Measurements from ENCODE around the gene DMPK.

DMPK gene

DNA sequence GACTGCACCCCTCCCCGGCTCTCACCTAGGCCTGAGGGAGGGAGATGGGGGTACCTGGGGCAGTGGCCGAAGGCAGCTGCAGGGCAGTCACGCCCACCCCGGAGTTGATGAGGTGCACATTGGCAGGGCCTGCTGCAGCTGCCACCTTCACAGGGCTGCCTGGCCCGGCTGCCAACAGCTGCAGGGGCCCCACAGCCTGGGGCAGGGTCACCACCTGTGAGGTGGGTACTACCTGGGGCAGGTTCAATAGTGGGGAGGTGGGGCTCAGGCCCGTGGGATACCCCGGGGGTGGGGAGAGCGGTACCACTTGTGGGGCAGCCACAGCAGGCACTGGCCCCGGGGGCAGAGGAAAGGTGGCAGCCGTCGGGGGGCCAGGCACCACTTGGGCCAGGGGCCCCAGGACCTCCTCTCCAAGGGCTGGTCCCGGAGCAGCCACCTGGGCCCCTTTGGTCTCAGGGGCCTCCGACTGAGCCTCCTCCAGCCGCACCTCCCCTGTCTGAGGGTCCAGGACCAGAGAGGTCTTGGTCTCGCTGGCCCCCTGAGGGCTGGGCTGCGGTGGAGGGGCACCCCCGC, 15.9 kb downstream of the DMPK start:
- POLR2A ChIA-PET = interaction anchor here (4.4 kb wide), 2 partner anchors 49 to 74 kb away, joined by 46 to 52 read pairs; partner anchors contain the start of genes QPCTL and SNRPD2
- CTCF ChIA-PET = interaction anchor here (1.6 kb wide), 1 partner anchor 73 kb away, joined by 4 read pairs; the partner anchor contains the start of gene QPCTL
- no peak for DNase-seq (ENCODE audit: extremely low spot score)
- TF ChIP-seq CTBP1 (IDR thresholded peaks at IDR 0.05; ENCODE audit: borderline replicate concordance) (no peak), HDGF (IDR thresholded peaks at IDR 0.05; ENCODE audit: borderline replicate concordance) (no peak), TARDBP (IDR thresholded peaks at IDR 0.05) (no peak), LEF1 (IDR thresholded peaks at IDR 0.05; ENCODE audit: borderline replicate concordance) (no peak), ARNT (IDR thresholded peaks at IDR 0.05) (no peak)

DNA sequence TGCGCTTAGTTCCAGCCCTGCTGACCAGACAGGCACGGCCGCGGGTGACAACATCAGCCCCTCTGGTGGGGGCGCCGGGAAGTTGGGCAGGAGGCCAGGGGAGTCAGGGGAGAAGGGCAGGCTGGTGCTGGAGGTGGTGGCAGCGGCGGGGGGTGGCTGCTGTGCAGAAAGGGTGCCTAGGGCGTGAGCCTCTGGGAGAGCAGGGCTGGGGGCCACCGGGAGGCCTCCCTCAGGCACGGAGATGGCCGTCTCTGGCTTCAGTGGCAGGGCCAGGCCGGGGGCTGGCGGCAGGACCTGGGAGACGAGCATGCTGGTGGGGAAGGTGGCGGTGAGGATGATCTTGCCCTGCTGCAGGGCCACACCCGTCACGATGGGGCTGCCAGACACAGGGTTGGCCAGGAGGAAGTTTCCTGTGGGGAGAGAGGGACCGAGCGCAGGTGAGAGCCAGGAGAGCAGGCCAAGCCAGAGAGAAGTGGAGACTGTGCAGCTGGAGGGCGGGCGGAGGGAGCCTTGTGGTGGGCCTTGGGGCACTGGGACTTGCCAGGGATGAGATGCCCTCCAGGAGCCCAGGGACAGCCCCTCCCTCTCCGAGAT, 16.5 kb downstream of the DMPK start:
- no peak for TF ChIP-seq SP1 (IDR thresholded peaks at IDR 0.05)
- no peak for DNase-seq (ENCODE audit: extremely low spot score)
- POLR2A ChIA-PET = interaction anchor here (0.9 to 1.4 kb wide), 2 partner anchors 49 to 73 kb away, joined by 3 to 11 read pairs; partner anchors contain the start of genes QPCTL and SNRPD2
- CTCF ChIA-PET = no interaction called here

DNA sequence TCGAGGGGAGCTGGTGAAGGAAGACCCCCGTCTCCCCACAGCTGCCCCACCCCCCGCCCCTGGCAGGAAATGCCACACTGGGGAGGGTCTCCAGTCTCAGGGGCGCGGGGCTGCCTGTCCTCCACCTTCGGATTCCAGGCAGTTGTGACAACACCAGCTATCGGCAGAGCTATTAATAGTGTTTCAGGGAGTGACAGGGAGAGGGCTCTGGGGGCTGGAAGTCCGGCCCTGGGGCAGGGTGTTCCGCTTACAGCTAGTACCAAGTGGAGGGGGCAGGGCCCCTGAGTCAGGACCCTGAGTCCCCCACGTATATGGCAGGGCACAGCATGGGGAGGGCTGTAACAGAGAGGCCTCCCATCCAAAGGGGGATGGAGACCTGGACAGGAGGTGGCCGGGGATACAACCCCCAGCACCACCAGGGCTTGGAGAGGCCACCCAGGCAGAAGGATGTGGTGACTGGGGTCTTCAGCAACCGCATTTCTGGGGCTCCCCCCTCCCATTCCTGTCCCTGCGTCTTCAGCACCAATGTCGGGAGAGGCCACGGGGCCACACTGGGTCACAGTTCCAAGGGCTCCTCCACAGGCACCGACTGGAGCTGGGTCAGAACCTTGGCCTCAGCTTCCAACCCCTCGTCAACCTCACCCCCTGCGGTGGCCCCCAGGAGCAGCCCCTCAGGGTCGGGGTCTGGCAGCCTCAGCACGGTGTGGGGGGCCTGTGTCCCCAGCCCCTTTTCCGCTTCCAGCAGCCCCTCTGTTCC, 17.2 kb downstream of the DMPK start:
- TF ChIP-seq, protein P1, sequence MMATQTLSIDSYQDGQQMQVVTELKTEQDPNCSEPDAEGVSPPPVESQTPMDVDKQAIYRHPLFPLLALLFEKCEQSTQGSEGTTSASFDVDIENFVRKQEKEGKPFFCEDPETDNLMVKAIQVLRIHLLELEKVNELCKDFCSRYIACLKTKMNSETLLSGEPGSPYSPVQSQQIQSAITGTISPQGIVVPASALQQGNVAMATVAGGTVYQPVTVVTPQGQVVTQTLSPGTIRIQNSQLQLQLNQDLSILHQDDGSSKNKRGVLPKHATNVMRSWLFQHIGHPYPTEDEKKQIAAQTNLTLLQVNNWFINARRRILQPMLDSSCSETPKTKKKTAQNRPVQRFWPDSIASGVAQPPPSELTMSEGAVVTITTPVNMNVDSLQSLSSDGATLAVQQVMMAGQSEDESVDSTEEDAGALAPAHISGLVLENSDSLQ (IDR thresholded peaks at IDR 0.05) = no peak
- no peak for TF ChIP-seq TARDBP (IDR thresholded peaks at IDR 0.05)
- TF ChIP-seq BHLHE40 (IDR thresholded peaks at IDR 0.05; ENCODE audit: borderline replicate concordance) = no peak
- no peak for TF ChIP-seq CTBP1 (IDR thresholded peaks at IDR 0.05; ENCODE audit: borderline replicate concordance)
- no peak for TF ChIP-seq ZNF384 (IDR thresholded peaks at IDR 0.05)
- no peak for TF ChIP-seq LEF1 (IDR thresholded peaks at IDR 0.05; ENCODE audit: borderline replicate concordance)
- TF ChIP-seq SP1 (IDR thresholded peaks at IDR 0.05) = no peak
- TF ChIP-seq ARNT (IDR thresholded peaks at IDR 0.05) = no peak
- TF ChIP-seq FOXA1 (IDR thresholded peaks at IDR 0.05) = no peak
- TF ChIP-seq ELF4 (IDR thresholded peaks at IDR 0.05) = no peak
- no peak for TF ChIP-seq L3MBTL2 (conservative IDR thresholded peaks at IDR 0.05)
- no peak for TF ChIP-seq SUZ12 (IDR thresholded peaks at IDR 0.05)
- TF ChIP-seq FOXM1 (IDR thresholded peaks at IDR 0.05; ENCODE audit: borderline replicate concordance) = no peak
- TF ChIP-seq HDGF (IDR thresholded peaks at IDR 0.05; ENCODE audit: borderline replicate concordance) = no peak
- TF ChIP-seq FOXK2 (IDR thresholded peaks at IDR 0.05) = no peak
- no peak for TF ChIP-seq NFRKB (IDR thresholded peaks at IDR 0.05)
- ChIA-PET POLR2A (interaction anchor here (0.8 to 1.4 kb wide), 3 partner anchors 34 to 73 kb away, joined by 3 to 11 read pairs (median 4); partner anchors contain the start of genes FBXO46, QPCTL and SNRPD2), CTCF (interaction anchor here (0.5 to 0.6 kb wide), 2 partner anchors 42 to 133 kb away, joined by 3 to 6 read pairs; no protein-coding TSS in a partner anchor)
- no peak for DNase-seq (ENCODE audit: extremely low spot score)

DNA sequence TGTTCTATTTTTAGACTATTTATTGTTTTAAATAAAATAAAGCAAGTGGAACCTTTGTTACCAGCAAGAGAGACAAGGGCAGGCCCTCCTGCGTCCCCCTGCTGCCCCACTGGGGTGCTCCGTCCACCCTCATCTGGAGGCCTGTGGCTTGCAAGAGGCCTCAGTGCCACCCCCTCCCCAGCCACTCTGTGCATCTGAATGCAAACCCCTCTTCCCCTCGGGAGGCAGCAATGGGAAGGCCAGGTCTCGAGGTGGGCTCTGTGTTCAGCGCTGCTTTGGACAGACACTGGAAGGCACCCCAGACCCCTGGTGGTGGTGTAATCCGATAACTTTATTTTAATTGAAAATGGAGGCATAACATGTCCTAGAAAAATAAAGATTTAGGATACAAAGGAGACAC, 17.8 kb downstream of the DMPK start:
- ChIA-PET CTCF (interaction anchor here (0.5 kb wide), 1 partner anchor 133 kb away, joined by 6 read pairs; no protein-coding TSS in a partner anchor), POLR2A (interaction anchor here (0.8 to 1.4 kb wide), 2 partner anchors 33 to 72 kb away, joined by 4 to 11 read pairs; partner anchors contain the start of genes FBXO46, QPCTL and SNRPD2)
- TF ChIP-seq L3MBTL2 (conservative IDR thresholded peaks at IDR 0.05) = no peak
- no peak for TF ChIP-seq NFRKB (IDR thresholded peaks at IDR 0.05)
- TF ChIP-seq CTBP1 (IDR thresholded peaks at IDR 0.05; ENCODE audit: borderline replicate concordance) = no peak
- TF ChIP-seq BHLHE40 (IDR thresholded peaks at IDR 0.05; ENCODE audit: borderline replicate concordance) = no peak
- TF ChIP-seq LEF1 (IDR thresholded peaks at IDR 0.05; ENCODE audit: borderline replicate concordance) = no peak
- TF ChIP-seq FOXM1 (IDR thresholded peaks at IDR 0.05; ENCODE audit: borderline replicate concordance) = no peak
- DNase-seq (ENCODE audit: extremely low spot score) = no peak

DNA sequence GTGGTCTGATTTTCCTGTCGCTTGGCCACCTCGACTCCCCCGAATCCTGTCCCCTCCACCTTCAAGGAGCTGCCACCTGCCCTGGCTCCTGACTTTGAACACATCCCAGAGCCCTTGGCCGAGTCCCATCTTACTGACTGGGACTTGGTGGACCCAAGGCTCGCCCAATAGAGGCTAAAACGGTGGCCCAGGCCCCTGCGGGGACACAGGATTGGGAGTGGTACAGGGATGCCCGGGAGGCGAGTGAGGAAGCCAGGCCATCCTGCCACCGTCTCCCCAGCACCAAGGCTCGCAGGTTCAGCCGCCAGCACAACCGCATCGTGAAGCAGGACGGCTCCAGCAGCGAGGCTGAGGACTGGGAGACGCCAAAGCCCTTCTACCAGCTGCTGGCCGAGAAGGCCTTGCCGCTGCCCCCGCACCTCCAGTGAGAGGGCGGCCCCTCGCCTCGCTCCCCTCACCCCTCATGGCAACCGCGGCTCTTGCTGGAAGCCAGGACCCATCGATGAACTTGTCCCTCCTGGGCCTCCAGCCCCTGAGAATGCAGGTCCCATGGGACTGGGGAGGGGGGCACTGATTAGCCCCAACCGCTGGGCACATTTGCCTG, 18.5 kb downstream of the DMPK start:
- TF ChIP-seq, protein P1 (IDR thresholded peaks at IDR 0.05) = no peak
- no peak for TF ChIP-seq FOXA1 (IDR thresholded peaks at IDR 0.05)
- no peak for TF ChIP-seq TARDBP (IDR thresholded peaks at IDR 0.05)
- TF ChIP-seq ELF4 (IDR thresholded peaks at IDR 0.05) = no peak
- no peak for TF ChIP-seq CTBP1 (IDR thresholded peaks at IDR 0.05; ENCODE audit: borderline replicate concordance)
- TF ChIP-seq BHLHE40 (IDR thresholded peaks at IDR 0.05; ENCODE audit: borderline replicate concordance) = no peak
- TF ChIP-seq ARNT (IDR thresholded peaks at IDR 0.05) = no peak
- no peak for TF ChIP-seq L3MBTL2 (conservative IDR thresholded peaks at IDR 0.05)
- no peak for TF ChIP-seq NFRKB (IDR thresholded peaks at IDR 0.05)
- TF ChIP-seq SUZ12 (IDR thresholded peaks at IDR 0.05) = no peak
- TF ChIP-seq LEF1 (IDR thresholded peaks at IDR 0.05; ENCODE audit: borderline replicate concordance) = no peak
- no peak for DNase-seq (ENCODE audit: extremely low spot score)
- CTCF ChIA-PET = interaction anchor here (0.8 kb wide), 1 partner anchor 10 kb away, joined by 3 read pairs; no protein-coding TSS in a partner anchor
- POLR2A ChIA-PET = no interaction called here

Measured in HEK293T (cell line).